ENCODE measurements around the gene ZC3H6. TPM values are rescaled to one million over a fixed set of nuclear protein-coding genes. Genes with fewer than 3 reads are reported as not detected.
A peak's percentile ranks its signal among the peaks of the same experiment; 100 is the strongest.
"Not testable (repeated sequence)": the region's sequence is repeated elsewhere in the genome, so short reads cannot be mapped to it uniquely, and the experiment has no call there.

ZC3H6 gene
- polyA plus RNA-seq, 1 donor: 5.7 TPM

DNA sequence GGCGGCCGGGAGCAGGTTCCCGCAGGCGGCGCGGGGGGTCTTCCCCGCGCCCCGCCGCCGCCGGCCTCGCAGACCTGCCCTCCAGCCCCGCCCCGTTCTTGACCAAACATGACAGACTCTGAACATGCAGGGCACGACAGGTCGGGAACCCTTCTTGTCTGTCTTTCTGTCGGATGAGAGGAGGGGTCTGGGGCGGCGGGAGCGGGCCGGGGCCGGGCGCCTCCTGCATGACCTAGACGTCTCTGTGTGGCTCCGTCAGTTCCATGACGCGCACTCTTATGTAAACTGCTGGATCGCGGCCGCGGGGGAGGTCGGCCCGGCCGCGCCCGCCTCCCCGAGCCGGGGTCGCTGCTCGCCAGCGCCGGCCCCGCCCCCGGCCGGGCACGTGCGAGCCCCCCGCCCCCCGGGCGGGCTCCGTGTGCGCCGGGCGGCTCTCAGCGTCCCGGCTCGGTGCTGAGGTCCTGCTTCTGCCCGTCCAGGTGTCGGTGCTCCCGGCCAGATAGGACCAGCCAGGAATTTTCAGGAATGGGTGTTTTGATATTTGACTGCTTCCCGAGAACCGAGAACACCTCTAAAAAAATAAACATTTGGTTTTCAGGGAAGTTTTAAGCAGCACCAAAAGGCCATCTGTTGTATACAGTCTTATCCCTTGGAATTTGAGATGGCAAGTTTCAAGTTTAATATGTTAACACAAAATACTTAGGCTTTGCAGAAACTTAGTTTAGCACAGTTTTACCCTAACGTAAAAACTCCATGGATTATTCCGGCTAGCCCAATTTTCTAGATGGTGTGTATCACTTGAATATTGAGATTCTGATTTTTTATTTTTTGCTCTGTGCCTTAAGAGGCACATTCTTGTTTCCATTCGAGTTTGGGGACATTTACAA is 733 bp downstream of the ZC3H6 start:
- peak overlapping the region; percentile 100 for H3K27ac ChIP-seq (ENCODE audit: low read length)
- peaks cover 6% of the 10 kb centered on the region for H3K9me3 ChIP-seq (ENCODE audit: control insufficient read depth, low read depth, low read length)
- peak; percentile 84 to 90 for DNase-seq
- WGBS (ENCODE audit: insufficient coverage, low lambda C conversion rate): 0% methylated on average over 1 of the region's 66 CpGs
- no peaks in the 10 kb centered on the region for H3K27me3 ChIP-seq (ENCODE audit: control insufficient read depth, insufficient read depth, low read length)
- H3K4me3 ChIP-seq (ENCODE audit: low read length): peak overlapping the region; percentile 100
- peaks cover 3% of the 10 kb centered on the region for H3K4me1 ChIP-seq (ENCODE audit: control insufficient read depth, insufficient read depth, low read length)
- H3K36me3 ChIP-seq (ENCODE audit: control insufficient read depth, insufficient read depth, low read length): no peaks in the 10 kb centered on the region

GRCh38 chr2:112276954-112277353 is 1.6 kb downstream of the ZC3H6 start:
- WGBS (ENCODE audit: insufficient coverage, low lambda C conversion rate): 84% methylated on average over 3 of the region's 5 CpGs
- no peak overlapping the region for H3K27ac ChIP-seq (ENCODE audit: low read length)
- no peaks in the 10 kb centered on the region for H3K27me3 ChIP-seq (ENCODE audit: control insufficient read depth, insufficient read depth, low read length)
- no peak for DNase-seq
- peaks cover 6% of the 10 kb centered on the region for H3K9me3 ChIP-seq (ENCODE audit: control insufficient read depth, low read depth, low read length)
- peaks cover 3% of the 10 kb centered on the region for H3K4me1 ChIP-seq (ENCODE audit: control insufficient read depth, insufficient read depth, low read length)
- no peaks in the 10 kb centered on the region for H3K36me3 ChIP-seq (ENCODE audit: control insufficient read depth, insufficient read depth, low read length)
- peak overlapping the region; percentile 100 for H3K4me3 ChIP-seq (ENCODE audit: low read length)

DNA sequence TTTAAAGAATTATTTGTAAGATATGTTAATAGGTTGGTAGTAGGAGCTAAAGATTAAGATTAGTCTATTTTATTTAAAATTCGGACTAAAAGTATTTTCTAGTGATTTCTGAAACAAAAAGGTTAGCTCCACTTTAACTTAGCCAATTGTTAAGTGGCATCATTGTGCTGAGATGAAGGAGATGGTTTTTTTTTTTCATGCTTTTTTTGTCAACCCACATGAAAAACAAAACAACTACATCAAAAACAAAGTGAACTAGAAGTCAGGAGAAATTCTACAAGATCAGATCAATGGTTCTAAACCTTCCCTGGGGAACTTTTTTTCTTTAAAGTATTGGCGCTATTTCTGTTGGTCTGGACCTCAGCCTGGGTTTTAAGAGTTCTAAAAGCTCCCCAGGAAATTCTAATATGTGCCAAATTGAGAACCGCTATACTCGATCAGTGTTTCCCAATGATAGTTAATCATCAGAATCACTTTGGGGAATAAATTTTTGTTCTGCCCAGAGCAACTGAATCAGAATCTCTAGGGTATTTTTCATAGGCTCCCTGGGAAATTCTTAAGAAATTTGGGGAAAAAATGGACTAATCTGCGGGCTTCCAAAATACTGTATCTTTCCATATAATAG is 2.3 kb downstream of the ZC3H6 start:
- peaks cover 6% of the 10 kb centered on the region for H3K9me3 ChIP-seq (ENCODE audit: control insufficient read depth, low read depth, low read length)
- 93% methylated on average over 3 of the region's 5 CpGs for WGBS (ENCODE audit: insufficient coverage, low lambda C conversion rate)
- peaks cover 3% of the 10 kb centered on the region for H3K4me1 ChIP-seq (ENCODE audit: control insufficient read depth, insufficient read depth, low read length)
- no peaks in the 10 kb centered on the region for H3K36me3 ChIP-seq (ENCODE audit: control insufficient read depth, insufficient read depth, low read length)
- H3K27me3 ChIP-seq (ENCODE audit: control insufficient read depth, insufficient read depth, low read length): no peaks in the 10 kb centered on the region
- H3K27ac ChIP-seq (ENCODE audit: low read length): no peak overlapping the region
- DNase-seq: no peak
- H3K4me3 ChIP-seq (ENCODE audit: low read length): no peak overlapping the region

GRCh38 chr2:112282066-112282465 is 6.7 kb downstream of the ZC3H6 start:
- not testable (repeated sequence) for DNase-seq; H3K36me3 ChIP-seq (ENCODE audit: control insufficient read depth, insufficient read depth, low read length)
- no CpG with 5 or more reads among the region's 4 CpGs for WGBS (ENCODE audit: insufficient coverage, low lambda C conversion rate)

GRCh38 chr2:112283535-112283934 is 8.1 kb downstream of the ZC3H6 start:
- not testable (repeated sequence) for H3K27me3 ChIP-seq (ENCODE audit: control insufficient read depth, insufficient read depth, low read length)
- 100% methylated on average over 1 of the region's 2 CpGs for WGBS (ENCODE audit: insufficient coverage, low lambda C conversion rate)

More at GRCh38 chr2:112282066-112282465, 6.7 kb downstream of the ZC3H6 start:
- H3K4me3 ChIP-seq (ENCODE audit: low read length); H3K27ac ChIP-seq (ENCODE audit: low read length); H3K4me1 ChIP-seq (ENCODE audit: control insufficient read depth, insufficient read depth, low read length); H3K9me3 ChIP-seq (ENCODE audit: control insufficient read depth, low read depth, low read length); H3K27me3 ChIP-seq (ENCODE audit: control insufficient read depth, insufficient read depth, low read length): not testable (repeated sequence)

GRCh38 chr2:112290088-112290487 is 14.7 kb downstream of the ZC3H6 start:
- no peaks in the 10 kb centered on the region for H3K27me3 ChIP-seq (ENCODE audit: control insufficient read depth, insufficient read depth, low read length)
- no peak overlapping the region for H3K4me3 ChIP-seq (ENCODE audit: low read length)
- WGBS (ENCODE audit: insufficient coverage, low lambda C conversion rate): 73% methylated on average over 2 of the region's 3 CpGs
- H3K27ac ChIP-seq (ENCODE audit: low read length): no peak overlapping the region
- DNase-seq: no peak
- H3K9me3 ChIP-seq (ENCODE audit: control insufficient read depth, low read depth, low read length): no peaks in the 10 kb centered on the region
- no peaks in the 10 kb centered on the region for H3K36me3 ChIP-seq (ENCODE audit: control insufficient read depth, insufficient read depth, low read length)
- no peaks in the 10 kb centered on the region for H3K4me1 ChIP-seq (ENCODE audit: control insufficient read depth, insufficient read depth, low read length)

More at GRCh38 chr2:112283535-112283934, 8.1 kb downstream of the ZC3H6 start:
- H3K4me1 ChIP-seq (ENCODE audit: control insufficient read depth, insufficient read depth, low read length); DNase-seq; H3K36me3 ChIP-seq (ENCODE audit: control insufficient read depth, insufficient read depth, low read length); H3K4me3 ChIP-seq (ENCODE audit: low read length); H3K27ac ChIP-seq (ENCODE audit: low read length); H3K9me3 ChIP-seq (ENCODE audit: control insufficient read depth, low read depth, low read length): not testable (repeated sequence)

DNA sequence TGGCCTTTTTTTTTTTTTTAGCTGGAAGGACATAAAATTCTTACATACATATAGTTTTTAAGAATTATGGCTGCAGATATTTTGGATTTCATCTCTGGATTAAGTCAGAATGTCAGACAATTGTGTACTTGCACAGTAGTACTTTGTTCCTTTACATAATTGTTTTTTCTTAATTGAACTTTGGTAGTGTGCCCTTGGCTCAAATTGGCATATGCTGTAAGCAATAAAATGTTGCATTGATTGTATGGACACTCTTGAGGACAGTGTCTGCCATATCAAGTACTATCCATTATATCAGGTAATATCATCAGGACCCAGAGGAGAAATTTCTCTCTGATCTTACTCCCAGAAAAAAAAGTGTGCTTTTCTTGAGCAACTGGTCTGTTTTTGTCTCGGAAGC is 15.3 kb downstream of the ZC3H6 start:
- no peak overlapping the region for H3K27ac ChIP-seq (ENCODE audit: low read length)
- no peaks in the 10 kb centered on the region for H3K4me1 ChIP-seq (ENCODE audit: control insufficient read depth, insufficient read depth, low read length)
- H3K4me3 ChIP-seq (ENCODE audit: low read length): no peak overlapping the region
- WGBS (ENCODE audit: insufficient coverage, low lambda C conversion rate): 50% methylated on average over 1 of the region's 1 CpG
- DNase-seq: no peak
- no peaks in the 10 kb centered on the region for H3K9me3 ChIP-seq (ENCODE audit: control insufficient read depth, low read depth, low read length)
- no peaks in the 10 kb centered on the region for H3K27me3 ChIP-seq (ENCODE audit: control insufficient read depth, insufficient read depth, low read length)
- H3K36me3 ChIP-seq (ENCODE audit: control insufficient read depth, insufficient read depth, low read length): no peaks in the 10 kb centered on the region

DNA sequence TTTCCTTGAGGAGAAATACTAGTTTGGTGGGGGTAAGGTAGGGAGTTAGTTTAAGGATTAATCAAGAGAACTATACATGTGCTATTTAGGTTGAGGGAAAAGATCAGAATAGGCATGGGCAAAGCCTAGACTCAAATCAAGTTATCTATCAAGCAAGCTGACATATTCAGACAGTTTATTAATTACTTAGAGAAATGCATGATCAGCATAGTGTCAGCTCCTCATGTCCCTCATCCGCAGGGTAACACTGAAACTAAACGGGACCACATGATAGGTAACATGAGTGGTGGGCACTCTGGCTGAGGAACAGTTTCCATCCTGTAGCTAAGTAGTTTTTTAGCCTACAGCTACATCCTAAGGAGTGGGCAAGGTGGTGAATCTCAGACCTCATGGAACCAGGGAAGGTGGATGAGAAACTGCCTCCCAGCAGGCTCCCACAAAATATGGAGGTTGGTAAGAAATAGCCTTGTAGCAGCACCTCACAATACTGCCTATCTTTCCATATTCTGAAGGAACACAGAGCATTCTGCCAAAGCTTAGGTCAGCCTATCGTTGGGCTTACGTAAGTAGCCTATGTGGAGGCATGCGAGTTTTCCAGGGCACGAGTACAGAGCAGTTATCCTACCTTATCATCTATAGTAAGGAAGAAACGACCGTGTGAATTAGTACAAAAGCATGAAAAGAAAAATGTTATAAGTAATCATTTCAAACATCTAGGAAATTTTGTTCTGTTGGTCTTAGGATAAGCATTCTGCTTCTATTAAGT is 18.4 kb downstream of the ZC3H6 start:
- no peak overlapping the region for H3K4me3 ChIP-seq (ENCODE audit: low read length)
- no peaks in the 10 kb centered on the region for H3K36me3 ChIP-seq (ENCODE audit: control insufficient read depth, insufficient read depth, low read length)
- H3K9me3 ChIP-seq (ENCODE audit: control insufficient read depth, low read depth, low read length): no peaks in the 10 kb centered on the region
- no peak overlapping the region for H3K27ac ChIP-seq (ENCODE audit: low read length)
- no CpG with 5 or more reads among the region's 8 CpGs for WGBS (ENCODE audit: insufficient coverage, low lambda C conversion rate)
- no peaks in the 10 kb centered on the region for H3K27me3 ChIP-seq (ENCODE audit: control insufficient read depth, insufficient read depth, low read length)
- no peaks in the 10 kb centered on the region for H3K4me1 ChIP-seq (ENCODE audit: control insufficient read depth, insufficient read depth, low read length)
- DNase-seq: no peak

GRCh38 chr2:112295407-112296078 is 20.1 kb downstream of the ZC3H6 start:
- H3K36me3 ChIP-seq (ENCODE audit: control insufficient read depth, insufficient read depth, low read length): no peaks in the 10 kb centered on the region
- H3K27me3 ChIP-seq (ENCODE audit: control insufficient read depth, insufficient read depth, low read length): no peaks in the 10 kb centered on the region
- H3K27ac ChIP-seq (ENCODE audit: low read length): no peak overlapping the region
- WGBS (ENCODE audit: insufficient coverage, low lambda C conversion rate): 80% methylated on average over 5 of the region's 5 CpGs
- no peaks in the 10 kb centered on the region for H3K9me3 ChIP-seq (ENCODE audit: control insufficient read depth, low read depth, low read length)
- no peak for DNase-seq
- H3K4me1 ChIP-seq (ENCODE audit: control insufficient read depth, insufficient read depth, low read length): no peaks in the 10 kb centered on the region
- no peak overlapping the region for H3K4me3 ChIP-seq (ENCODE audit: low read length)

DNA sequence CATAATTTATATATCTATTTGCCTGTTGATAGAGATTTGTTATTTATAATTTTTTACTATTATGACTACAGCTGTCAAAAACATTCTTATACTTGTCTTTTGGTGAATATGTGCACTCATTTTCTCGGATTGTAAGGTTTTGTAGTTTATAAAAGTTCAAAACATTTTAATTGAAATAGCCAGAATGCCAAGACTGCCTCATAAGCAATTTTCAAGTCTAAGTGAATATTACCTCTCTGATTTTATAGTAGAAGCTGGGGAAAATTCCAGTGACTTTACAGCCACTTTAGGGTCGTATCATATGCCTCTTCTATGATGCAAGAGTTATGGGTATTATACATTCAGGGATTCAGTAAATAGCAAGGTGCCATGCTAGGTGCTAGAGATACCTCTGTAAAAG is 21.0 kb downstream of the ZC3H6 start:
- no CpG with 5 or more reads among the region's 2 CpGs for WGBS (ENCODE audit: insufficient coverage, low lambda C conversion rate)

More for the DNA sequence above, 21.0 kb downstream of the ZC3H6 start:
- Histone ChIP-seq H3K36me3 (ENCODE audit: control insufficient read depth, insufficient read depth, low read length) (no peaks in the 10 kb centered on the region), H3K4me1 (ENCODE audit: control insufficient read depth, insufficient read depth, low read length) (no peaks in the 10 kb centered on the region), H3K27ac (ENCODE audit: low read length) (no peak overlapping the region), H3K27me3 (ENCODE audit: control insufficient read depth, insufficient read depth, low read length) (no peaks in the 10 kb centered on the region), H3K4me3 (ENCODE audit: low read length) (no peak overlapping the region), H3K9me3 (ENCODE audit: control insufficient read depth, low read depth, low read length) (no peaks in the 10 kb centered on the region)
- DNase-seq: peak in 1 of 2 donors; percentile 31
